NCI-H2196 treated with DMSO at 0.1 percent for 48 hours (cell line): Measurements from ENCODE around the gene AP1B1.
"Not testable (repeated sequence)": the region's sequence is repeated elsewhere in the genome, so short reads cannot be mapped to it uniquely, and the experiment has no call there.

Experiments
- DNase-seq: peaks from one replicate; lab custom pipeline; 2025; ENCODE audit not compliant: unreplicated experiment; lab: John Stamatoyannopoulos, UW

Gene AP1B1

GRCh38 chr22:29387921-29388758, at the start of gene AP1B1:
TSS of gene AP1B1 (minus strand) at chr22:29388570. CDS start at chr22:29367243, 21,327 bp downstream.
- peak; percentile 65 for DNase-seq

GRCh38 chr22:29435236-29436136, 47.1 kb upstream of the AP1B1 start:
- DNase-seq, result no peak

- no peak for DNase-seq
These were observed 45.9 kb upstream of the AP1B1 start for GRCh38 chr22:29434288-29434687.

- no peak for DNase-seq
These were observed 45.5 kb upstream of the AP1B1 start for GRCh38 chr22:29433856-29434255.

GRCh38 chr22:29431986-29432385, 43.6 kb upstream of the AP1B1 start:
- no peak for DNase-seq

- no peak for DNase-seq
These were observed 38.9 kb upstream of the AP1B1 start for GRCh38 chr22:29427176-29427760.

- DNase-seq, result no peak
These were observed 38.1 kb upstream of the AP1B1 start for GRCh38 chr22:29426476-29426875.

- DNase-seq, result not testable (repeated sequence)
These were observed 30.3 kb upstream of the AP1B1 start for GRCh38 chr22:29418704-29419103.

GRCh38 chr22:29414951-29415591, 26.7 kb upstream of the AP1B1 start:
- DNase-seq, result not testable (repeated sequence)

GRCh38 chr22:29412772-29413171, 24.4 kb upstream of the AP1B1 start:
- not testable (repeated sequence) for DNase-seq

- not testable (repeated sequence) for DNase-seq
These were observed 23.3 kb upstream of the AP1B1 start for GRCh38 chr22:29411569-29412211.

GRCh38 chr22:29408940-29409339, 20.6 kb upstream of the AP1B1 start:
- DNase-seq, result no peak

- not testable (repeated sequence) for DNase-seq
These were observed 13.2 kb upstream of the AP1B1 start for GRCh38 chr22:29401538-29401937.

- DNase-seq, result no peak
These were observed 12.2 kb upstream of the AP1B1 start for GRCh38 chr22:29400576-29400975.

GRCh38 chr22:29397791-29398190, 9.4 kb upstream of the AP1B1 start:
- no peak for DNase-seq

- no peak for DNase-seq
These were observed 7.8 kb upstream of the AP1B1 start for GRCh38 chr22:29396126-29396525.

GRCh38 chr22:29394931-29395581, 6.7 kb upstream of the AP1B1 start:
- peak; percentile 20 for DNase-seq

- DNase-seq, result no peak
These were observed 4.7 kb upstream of the AP1B1 start for GRCh38 chr22:29393019-29393608.

- DNase-seq, result no peak
These were observed 3.2 kb upstream of the AP1B1 start for GRCh38 chr22:29391546-29391945.

- no peak for DNase-seq
These were observed 1.9 kb upstream of the AP1B1 start for GRCh38 chr22:29390270-29390669.
